Ishikawa (cell line): ENCODE data around the gene ATG9B.
A peak's percentile ranks its signal among the peaks of the same experiment; 100 is the strongest.

Experiments
- CEBPB ChIP-seq: IDR thresholded peaks from 2 replicates; pipeline ENCODE4 v1.6.1; 2012
- CREB1 ChIP-seq: IDR thresholded peaks from 2 replicates; pipeline ENCODE4 v1.6.1; 2012; ENCODE audit warnings: low read depth
- EGR1 ChIP-seq: IDR thresholded peaks from 2 replicates; pipeline ENCODE4 v1.6.1; 2012
- EP300 ChIP-seq: IDR thresholded peaks from 2 replicates; pipeline ENCODE4 v1.6.1; 2012; ENCODE audit warnings: borderline replicate concordance
- FOXM1 ChIP-seq: IDR thresholded peaks from 2 replicates; pipeline ENCODE4 v1.6.1; 2012; ENCODE audit warnings: low read depth, borderline replicate concordance
- NFIC ChIP-seq: IDR thresholded peaks from 2 replicates; pipeline ENCODE4 v1.6.1; 2012
- RAD21 ChIP-seq: IDR thresholded peaks from 2 replicates; pipeline ENCODE4 v1.6.1; 2012; ENCODE audit warnings: low read depth
- TAF1 ChIP-seq: IDR thresholded peaks from 2 replicates; pipeline ENCODE4 v1.6.1; 2012; ENCODE audit warnings: low read depth, mild to moderate bottlenecking
- TCF12 ChIP-seq: IDR thresholded peaks from 2 replicates; pipeline ENCODE4 v1.6.1; 2012; ENCODE audit warnings: low read depth
- TEAD4 ChIP-seq: IDR thresholded peaks from 2 replicates; pipeline ENCODE4 v1.6.1; 2012
- YY1 ChIP-seq: IDR thresholded peaks from 2 replicates; pipeline ENCODE4 v1.6.1; 2012; ENCODE audit warnings: low read depth
- ZBTB7A ChIP-seq: IDR thresholded peaks from 2 replicates; pipeline ENCODE4 v1.6.1; 2012; ENCODE audit warnings: low read depth
- TF ChIP-seq, protein P1 (sequence below): IDR thresholded peaks from 2 replicates; pipeline ENCODE4 v1.6.1; 2012; ENCODE audit warnings: low read depth, mild to moderate bottlenecking
- TF ChIP-seq, protein P2 (sequence below): IDR thresholded peaks from 2 replicates; pipeline ENCODE4 v1.6.1; 2012
- TF ChIP-seq, protein P3 (sequence below): IDR thresholded peaks from 2 replicates; pipeline ENCODE4 v1.6.1; 2012

ATG9B gene

DNA sequence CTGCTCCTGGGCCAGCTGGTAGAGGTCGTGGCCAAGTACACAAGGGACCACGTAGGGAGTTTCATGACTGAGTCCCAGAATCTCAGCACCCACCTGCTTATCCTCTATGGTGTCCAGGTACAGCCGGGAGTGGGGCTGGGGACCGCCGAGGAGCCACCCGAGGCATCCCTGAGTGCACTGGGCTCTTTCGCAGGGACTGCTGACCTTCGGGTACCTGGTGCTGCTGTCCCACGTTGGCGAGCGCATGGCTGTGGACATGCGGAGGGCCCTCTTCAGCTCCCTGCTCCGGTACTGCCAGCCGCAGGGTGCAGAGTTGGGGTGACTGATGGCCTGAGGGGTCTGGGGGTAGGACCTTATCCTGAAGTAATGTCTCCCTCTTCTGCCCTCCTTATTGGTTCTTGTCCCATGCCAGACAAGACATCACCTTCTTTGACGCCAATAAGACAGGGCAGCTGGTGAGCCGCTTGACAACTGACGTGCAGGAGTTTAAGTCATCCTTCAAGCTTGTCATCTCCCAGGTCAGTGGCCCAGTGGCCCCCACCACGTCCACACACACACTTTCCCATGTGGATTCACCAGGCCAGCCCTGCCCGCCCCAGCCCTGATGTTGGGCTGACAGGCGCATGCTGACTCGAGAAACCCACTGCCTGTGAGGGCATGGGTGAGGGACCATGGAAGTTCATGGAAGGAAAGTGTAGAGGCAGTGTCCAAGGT is 10.2 kb upstream of the ATG9B start:
- TF ChIP-seq TAF1 (no peak), EGR1 (no peak), ZBTB7A (no peak), NFIC (no peak), CEBPB (no peak), EP300 (no peak), YY1 (no peak), CREB1 (no peak)
- TF ChIP-seq, protein P1, sequence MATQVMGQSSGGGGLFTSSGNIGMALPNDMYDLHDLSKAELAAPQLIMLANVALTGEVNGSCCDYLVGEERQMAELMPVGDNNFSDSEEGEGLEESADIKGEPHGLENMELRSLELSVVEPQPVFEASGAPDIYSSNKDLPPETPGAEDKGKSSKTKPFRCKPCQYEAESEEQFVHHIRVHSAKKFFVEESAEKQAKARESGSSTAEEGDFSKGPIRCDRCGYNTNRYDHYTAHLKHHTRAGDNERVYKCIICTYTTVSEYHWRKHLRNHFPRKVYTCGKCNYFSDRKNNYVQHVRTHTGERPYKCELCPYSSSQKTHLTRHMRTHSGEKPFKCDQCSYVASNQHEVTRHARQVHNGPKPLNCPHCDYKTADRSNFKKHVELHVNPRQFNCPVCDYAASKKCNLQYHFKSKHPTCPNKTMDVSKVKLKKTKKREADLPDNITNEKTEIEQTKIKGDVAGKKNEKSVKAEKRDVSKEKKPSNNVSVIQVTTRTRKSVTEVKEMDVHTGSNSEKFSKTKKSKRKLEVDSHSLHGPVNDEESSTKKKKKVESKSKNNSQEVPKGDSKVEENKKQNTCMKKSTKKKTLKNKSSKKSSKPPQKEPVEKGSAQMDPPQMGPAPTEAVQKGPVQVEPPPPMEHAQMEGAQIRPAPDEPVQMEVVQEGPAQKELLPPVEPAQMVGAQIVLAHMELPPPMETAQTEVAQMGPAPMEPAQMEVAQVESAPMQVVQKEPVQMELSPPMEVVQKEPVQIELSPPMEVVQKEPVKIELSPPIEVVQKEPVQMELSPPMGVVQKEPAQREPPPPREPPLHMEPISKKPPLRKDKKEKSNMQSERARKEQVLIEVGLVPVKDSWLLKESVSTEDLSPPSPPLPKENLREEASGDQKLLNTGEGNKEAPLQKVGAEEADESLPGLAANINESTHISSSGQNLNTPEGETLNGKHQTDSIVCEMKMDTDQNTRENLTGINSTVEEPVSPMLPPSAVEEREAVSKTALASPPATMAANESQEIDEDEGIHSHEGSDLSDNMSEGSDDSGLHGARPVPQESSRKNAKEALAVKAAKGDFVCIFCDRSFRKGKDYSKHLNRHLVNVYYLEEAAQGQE: no peak

DNA sequence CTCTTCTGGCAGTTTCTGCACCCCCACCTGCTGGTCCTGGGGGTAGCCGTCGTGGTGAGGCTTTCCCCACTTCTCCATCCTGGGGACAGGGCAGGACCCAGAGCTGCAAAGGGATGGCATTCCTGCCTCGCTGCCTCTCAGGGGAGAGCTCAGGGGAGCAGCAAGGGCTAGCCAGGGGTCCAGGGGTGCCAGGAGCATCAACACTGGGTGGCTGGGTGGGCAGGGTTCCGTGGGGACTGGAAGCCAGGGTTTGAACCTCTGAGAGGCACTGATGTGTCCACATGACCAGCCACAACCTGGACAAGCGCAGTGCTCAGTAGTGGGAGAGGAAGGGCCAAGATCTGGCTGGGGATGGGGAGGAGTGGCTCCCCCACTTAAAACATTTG is 9.6 kb upstream of the ATG9B start:
- TF ChIP-seq CEBPB: no peak

DNA sequence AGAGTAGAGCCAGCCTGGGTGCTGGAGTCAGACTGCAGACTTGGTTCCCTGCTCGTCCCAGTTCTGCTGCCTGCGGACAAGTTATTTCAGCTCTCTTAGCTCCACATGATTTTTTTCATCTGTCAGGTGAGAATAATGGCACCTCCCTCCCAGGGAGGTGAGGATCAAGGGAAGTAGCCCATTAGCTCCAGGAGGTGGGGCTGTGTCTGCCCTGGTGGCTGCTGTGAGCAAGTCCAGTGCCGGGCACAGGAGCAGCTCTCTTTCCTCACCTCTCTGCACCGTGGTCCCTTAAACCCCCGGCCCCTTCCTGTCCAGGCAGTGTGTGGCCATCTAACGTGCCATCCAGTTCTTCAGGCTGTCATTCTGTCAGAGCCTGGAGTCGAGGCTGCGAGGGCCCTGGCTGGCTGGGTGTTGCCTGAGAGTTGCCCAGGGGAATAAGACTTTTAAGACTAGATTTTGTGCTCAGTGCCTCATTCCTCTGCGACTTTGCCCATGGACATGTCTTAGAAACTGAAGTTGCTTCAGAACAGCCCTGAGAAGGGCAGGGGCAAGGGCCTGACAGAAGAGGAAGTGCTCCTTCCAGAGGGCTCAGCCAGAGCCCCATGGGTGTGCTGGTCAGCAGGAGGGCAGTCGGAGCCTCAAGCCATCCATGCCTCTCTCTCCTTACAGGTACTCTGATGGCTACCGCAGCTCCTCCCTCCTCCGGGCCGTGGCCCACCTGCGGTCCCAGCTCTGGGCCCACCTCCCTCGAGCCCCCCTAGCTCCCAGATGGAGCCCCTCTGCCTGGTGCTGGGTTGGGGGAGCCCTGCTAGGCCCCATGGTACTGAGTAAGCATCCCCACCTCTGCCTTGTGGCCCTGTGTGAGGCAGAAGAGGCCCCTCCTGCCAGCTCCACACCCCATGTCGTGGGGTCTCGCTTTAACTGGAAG is 8.9 kb upstream of the ATG9B start:
- TF ChIP-seq YY1 (no peak), TEAD4 (no peak), CEBPB (no peak), RAD21 (no peak), TCF12 (no peak), EGR1 (no peak), ZBTB7A (no peak), NFIC (no peak), TAF1 (no peak), CREB1 (no peak), FOXM1 (no peak), EP300 (no peak)
- TF ChIP-seq, protein P1: no peak
- TF ChIP-seq, protein P2, sequence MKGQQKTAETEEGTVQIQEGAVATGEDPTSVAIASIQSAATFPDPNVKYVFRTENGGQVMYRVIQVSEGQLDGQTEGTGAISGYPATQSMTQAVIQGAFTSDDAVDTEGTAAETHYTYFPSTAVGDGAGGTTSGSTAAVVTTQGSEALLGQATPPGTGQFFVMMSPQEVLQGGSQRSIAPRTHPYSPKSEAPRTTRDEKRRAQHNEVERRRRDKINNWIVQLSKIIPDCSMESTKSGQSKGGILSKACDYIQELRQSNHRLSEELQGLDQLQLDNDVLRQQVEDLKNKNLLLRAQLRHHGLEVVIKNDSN: no peak

DNA sequence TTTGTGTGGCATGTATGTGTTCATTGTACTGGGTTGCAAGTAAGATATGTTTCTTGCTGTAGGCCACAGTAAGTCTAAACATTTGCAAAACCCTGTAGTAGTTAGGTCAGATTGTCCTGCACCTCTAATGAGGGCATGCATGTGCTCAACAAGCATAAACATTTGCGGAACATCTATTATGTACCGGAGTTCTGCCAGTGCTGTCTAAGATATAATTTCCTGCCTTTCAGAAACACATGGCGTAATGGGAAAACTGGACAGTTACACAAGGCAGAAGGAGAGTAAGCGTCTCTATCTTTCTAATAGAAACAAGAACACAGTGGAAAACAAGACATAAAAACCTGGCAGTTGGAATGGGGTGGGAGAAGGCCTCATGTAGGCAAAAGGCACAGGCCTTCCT is 6.7 kb upstream of the ATG9B start:
- TF ChIP-seq RAD21 (no peak), YY1 (no peak), CEBPB (no peak), TAF1 (no peak), EP300 (no peak), FOXM1 (no peak), TCF12 (no peak), CREB1 (no peak), NFIC (no peak), ZBTB7A (no peak)
- TF ChIP-seq, protein P1: no peak

DNA sequence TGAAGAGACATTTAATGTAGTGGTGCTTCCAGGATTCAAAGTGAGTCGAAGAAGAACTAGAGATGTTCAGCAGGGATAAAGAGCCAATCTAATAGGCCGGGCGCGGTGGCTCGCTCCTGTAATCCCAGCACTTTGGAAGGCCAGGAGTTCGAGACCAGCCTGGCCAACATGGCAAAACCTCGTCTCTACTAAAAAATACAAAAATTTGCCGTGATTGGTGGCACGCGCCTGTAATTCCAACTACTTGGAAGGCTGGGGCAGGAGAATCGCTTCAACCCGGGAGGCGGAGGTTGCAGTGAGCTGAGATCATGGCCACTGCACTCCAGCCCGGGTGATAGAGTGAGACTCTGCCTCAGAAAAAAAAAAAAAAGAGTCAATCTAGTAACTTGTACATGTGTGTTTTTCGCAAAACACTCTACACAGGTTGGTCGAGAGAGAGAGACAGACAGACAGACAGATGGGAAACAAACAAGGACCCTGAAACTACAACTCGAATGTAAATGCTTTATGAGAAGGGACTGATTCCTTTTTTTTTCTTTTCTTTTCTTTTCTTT is 4.7 kb upstream of the ATG9B start:
- TF ChIP-seq, protein P1: no peak
- 0 out of 2 replicates have a peak, but pooled peaks have one; percentile 12 for TF ChIP-seq ZBTB7A
- no peak for TF ChIP-seq EGR1
- TF ChIP-seq, protein P3, sequence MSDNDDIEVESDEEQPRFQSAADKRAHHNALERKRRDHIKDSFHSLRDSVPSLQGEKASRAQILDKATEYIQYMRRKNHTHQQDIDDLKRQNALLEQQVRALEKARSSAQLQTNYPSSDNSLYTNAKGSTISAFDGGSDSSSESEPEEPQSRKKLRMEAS: no peak
